ENCODE measurements around the gene MPDZ. TPM values are rescaled to one million over a fixed set of nuclear protein-coding genes. Genes with fewer than 3 reads are reported as not detected.

The MPDZ gene
- total and polyA plus RNA-seq, 2 experiments from 2014 or later, result 33.0 to 43.1 TPM

DNA sequence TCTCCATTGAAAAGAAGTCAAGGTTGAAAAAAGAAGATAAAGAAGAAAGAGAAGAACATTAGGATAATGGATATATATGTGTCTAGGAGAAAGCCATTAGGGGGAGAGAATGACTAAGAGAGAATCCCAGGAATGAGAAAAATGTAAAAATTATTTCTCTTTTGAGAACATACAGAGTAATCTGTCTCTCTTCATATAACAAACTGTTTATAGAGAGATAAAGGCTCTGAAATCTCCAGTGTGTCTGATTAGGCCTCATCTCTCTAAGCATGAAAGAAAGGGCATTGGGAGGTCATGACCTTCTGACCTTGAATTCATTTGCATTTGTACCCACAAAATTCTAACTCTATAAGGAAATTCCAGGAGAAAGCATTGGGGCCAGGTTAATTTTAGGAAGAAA, 3.5 kb upstream of the MPDZ start (continued):
- TF ChIP-seq, protein P1, sequence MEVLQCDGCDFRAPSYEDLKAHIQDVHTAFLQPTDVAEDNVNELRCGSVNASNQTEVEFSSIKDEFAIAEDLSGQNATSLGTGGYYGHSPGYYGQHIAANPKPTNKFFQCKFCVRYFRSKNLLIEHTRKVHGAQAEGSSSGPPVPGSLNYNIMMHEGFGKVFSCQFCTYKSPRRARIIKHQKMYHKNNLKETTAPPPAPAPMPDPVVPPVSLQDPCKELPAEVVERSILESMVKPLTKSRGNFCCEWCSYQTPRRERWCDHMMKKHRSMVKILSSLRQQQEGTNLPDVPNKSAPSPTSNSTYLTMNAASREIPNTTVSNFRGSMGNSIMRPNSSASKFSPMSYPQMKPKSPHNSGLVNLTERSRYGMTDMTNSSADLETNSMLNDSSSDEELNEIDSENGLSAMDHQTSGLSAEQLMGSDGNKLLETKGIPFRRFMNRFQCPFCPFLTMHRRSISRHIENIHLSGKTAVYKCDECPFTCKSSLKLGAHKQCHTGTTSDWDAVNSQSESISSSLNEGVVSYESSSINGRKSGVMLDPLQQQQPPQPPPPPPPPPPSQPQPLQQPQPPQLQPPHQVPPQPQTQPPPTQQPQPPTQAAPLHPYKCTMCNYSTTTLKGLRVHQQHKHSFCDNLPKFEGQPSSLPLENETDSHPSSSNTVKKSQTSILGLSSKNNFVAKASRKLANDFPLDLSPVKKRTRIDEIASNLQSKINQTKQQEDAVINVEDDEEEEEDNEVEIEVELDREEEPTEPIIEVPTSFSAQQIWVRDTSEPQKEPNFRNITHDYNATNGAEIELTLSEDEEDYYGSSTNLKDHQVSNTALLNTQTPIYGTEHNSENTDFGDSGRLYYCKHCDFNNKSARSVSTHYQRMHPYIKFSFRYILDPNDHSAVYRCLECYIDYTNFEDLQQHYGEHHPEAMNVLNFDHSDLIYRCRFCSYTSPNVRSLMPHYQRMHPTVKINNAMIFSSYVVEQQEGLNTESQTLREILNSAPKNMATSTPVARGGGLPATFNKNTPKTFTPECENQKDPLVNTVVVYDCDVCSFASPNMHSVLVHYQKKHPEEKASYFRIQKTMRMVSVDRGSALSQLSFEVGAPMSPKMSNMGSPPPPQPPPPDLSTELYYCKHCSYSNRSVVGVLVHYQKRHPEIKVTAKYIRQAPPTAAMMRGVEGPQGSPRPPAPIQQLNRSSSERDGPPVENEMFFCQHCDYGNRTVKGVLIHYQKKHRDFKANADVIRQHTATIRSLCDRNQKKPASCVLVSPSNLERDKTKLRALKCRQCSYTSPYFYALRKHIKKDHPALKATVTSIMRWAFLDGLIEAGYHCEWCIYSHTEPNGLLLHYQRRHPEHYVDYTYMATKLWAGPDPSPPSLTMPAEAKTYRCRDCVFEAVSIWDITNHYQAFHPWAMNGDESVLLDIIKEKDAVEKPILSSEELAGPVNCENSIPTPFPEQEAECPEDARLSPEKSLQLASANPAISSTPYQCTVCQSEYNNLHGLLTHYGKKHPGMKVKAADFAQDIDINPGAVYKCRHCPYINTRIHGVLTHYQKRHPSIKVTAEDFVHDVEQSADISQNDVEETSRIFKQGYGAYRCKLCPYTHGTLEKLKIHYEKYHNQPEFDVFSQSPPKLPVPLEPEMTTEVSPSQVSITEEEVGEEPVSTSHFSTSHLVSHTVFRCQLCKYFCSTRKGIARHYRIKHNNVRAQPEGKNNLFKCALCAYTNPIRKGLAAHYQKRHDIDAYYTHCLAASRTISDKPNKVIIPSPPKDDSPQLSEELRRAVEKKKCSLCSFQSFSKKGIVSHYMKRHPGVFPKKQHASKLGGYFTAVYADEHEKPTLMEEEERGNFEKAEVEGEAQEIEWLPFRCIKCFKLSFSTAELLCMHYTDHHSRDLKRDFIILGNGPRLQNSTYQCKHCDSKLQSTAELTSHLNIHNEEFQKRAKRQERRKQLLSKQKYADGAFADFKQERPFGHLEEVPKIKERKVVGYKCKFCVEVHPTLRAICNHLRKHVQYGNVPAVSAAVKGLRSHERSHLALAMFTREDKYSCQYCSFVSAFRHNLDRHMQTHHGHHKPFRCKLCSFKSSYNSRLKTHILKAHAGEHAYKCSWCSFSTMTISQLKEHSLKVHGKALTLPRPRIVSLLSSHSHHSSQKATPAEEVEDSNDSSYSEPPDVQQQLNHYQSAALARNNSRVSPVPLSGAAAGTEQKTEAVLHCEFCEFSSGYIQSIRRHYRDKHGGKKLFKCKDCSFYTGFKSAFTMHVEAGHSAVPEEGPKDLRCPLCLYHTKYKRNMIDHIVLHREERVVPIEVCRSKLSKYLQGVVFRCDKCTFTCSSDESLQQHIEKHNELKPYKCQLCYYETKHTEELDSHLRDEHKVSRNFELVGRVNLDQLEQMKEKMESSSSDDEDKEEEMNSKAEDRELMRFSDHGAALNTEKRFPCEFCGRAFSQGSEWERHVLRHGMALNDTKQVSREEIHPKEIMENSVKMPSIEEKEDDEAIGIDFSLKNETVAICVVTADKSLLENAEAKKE (CRISPR knock-in tag; IDR thresholded peaks at IDR 0.05), result no peak
- no peak for TF ChIP-seq EZH2 (IDR thresholded peaks at IDR 0.05; ENCODE audit: low read depth, unreplicated experiment)
- no peak for TF ChIP-seq JUNB (IDR thresholded peaks at IDR 0.05; ENCODE audit: unreplicated experiment)
- TF ChIP-seq, protein P2, sequence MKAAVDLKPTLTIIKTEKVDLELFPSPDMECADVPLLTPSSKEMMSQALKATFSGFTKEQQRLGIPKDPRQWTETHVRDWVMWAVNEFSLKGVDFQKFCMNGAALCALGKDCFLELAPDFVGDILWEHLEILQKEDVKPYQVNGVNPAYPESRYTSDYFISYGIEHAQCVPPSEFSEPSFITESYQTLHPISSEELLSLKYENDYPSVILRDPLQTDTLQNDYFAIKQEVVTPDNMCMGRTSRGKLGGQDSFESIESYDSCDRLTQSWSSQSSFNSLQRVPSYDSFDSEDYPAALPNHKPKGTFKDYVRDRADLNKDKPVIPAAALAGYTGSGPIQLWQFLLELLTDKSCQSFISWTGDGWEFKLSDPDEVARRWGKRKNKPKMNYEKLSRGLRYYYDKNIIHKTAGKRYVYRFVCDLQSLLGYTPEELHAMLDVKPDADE (IDR thresholded peaks at IDR 0.05), result no peak
- TF ChIP-seq STAT1 (IDR thresholded peaks at IDR 0.05; ENCODE audit: unreplicated experiment), result no peak

DNA sequence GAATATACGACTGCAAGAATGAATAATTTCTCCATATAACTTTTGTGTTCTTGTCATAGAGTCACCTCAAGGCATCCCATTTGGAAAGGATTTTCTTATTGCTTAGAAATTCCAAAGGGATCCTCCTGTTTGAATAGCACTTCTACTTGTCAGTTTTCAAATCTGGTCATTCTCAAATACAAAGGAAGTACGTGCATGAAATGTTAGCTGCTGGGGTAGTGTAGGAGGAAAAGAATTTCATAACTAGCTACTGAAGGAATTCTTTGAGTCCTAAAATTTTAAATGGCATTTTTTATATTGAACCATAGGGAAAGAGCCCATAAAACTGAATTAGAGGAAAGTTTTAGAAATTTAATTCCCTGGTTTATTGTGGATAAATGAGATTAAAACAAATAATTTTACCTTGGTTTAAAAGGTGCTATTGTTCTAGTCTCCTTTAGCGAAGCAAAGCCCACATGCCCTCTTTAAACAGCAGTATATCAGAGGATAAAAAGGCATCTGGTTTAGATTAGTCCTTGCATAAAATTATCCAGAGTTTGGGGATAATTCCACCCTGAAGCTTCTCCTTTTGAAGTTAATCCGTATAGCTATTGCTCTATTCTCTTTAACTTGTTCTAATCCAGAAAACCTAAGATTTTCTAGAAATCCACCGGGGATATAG, 2.0 kb upstream of the MPDZ start:
- H2AFZ ChIP-seq, result no peak overlapping the region
- H3K27ac ChIP-seq (ENCODE audit: low read depth), result no peak overlapping the region
- no peaks in the 10 kb centered on the region for H3K36me3 Mint-ChIP-seq (ENCODE audit: low read depth)
- H3K9me2 ChIP-seq (ENCODE audit: insufficient read depth), result no peaks in the 10 kb centered on the region
- H3K9me3 Mint-ChIP-seq, result no peaks in the 10 kb centered on the region
- no peak overlapping the region for H3K4me3 Mint-ChIP-seq
- ATAC-seq (no peak), DNase-seq (ENCODE audit: low spot score) (no peak)
- no peaks in the 10 kb centered on the region for H3K27me3 ChIP-seq (ENCODE audit: insufficient read depth)
- no peaks in the 10 kb centered on the region for H3K36me3 ChIP-seq (ENCODE audit: insufficient read depth)
- no peak overlapping the region for H3K4me3 ChIP-seq
- no peak overlapping the region for H3K27ac Mint-ChIP-seq
- peaks cover 24% of the 10 kb centered on the region for H3K4me1 ChIP-seq (ENCODE audit: insufficient read depth)
- no peak overlapping the region for H3K4me2 ChIP-seq
- H3K27me3 Mint-ChIP-seq (ENCODE audit: insufficient read depth, low read depth, poor library complexity), result peaks cover 6% of the 10 kb centered on the region
- H3K79me2 ChIP-seq (replicated peaks; ENCODE audit: insufficient read depth), result peaks cover 17% of the 10 kb centered on the region
- no peaks in the 10 kb centered on the region for H3F3A ChIP-seq (replicated peaks; ENCODE audit: low read depth)
- H4K20me1 ChIP-seq (replicated peaks; ENCODE audit: insufficient read depth), result no peaks in the 10 kb centered on the region
- H3K4me1 Mint-ChIP-seq, result peaks cover 6% of the 10 kb centered on the region
- TF ChIP-seq, protein P3, sequence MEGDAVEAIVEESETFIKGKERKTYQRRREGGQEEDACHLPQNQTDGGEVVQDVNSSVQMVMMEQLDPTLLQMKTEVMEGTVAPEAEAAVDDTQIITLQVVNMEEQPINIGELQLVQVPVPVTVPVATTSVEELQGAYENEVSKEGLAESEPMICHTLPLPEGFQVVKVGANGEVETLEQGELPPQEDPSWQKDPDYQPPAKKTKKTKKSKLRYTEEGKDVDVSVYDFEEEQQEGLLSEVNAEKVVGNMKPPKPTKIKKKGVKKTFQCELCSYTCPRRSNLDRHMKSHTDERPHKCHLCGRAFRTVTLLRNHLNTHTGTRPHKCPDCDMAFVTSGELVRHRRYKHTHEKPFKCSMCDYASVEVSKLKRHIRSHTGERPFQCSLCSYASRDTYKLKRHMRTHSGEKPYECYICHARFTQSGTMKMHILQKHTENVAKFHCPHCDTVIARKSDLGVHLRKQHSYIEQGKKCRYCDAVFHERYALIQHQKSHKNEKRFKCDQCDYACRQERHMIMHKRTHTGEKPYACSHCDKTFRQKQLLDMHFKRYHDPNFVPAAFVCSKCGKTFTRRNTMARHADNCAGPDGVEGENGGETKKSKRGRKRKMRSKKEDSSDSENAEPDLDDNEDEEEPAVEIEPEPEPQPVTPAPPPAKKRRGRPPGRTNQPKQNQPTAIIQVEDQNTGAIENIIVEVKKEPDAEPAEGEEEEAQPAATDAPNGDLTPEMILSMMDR (conservative IDR thresholded peaks at IDR 0.05; ENCODE audit: low read depth in 2 of 2), result no peak
- TF ChIP-seq JUNB (IDR thresholded peaks at IDR 0.05; ENCODE audit: unreplicated experiment) (no peak), ZNF114 (CRISPR knock-in tag; IDR thresholded peaks at IDR 0.05) (no peak), CREB1 (CRISPR knock-in tag; IDR thresholded peaks at IDR 0.05; ENCODE audit: low read depth) (no peak)
- TF ChIP-seq, protein P4, sequence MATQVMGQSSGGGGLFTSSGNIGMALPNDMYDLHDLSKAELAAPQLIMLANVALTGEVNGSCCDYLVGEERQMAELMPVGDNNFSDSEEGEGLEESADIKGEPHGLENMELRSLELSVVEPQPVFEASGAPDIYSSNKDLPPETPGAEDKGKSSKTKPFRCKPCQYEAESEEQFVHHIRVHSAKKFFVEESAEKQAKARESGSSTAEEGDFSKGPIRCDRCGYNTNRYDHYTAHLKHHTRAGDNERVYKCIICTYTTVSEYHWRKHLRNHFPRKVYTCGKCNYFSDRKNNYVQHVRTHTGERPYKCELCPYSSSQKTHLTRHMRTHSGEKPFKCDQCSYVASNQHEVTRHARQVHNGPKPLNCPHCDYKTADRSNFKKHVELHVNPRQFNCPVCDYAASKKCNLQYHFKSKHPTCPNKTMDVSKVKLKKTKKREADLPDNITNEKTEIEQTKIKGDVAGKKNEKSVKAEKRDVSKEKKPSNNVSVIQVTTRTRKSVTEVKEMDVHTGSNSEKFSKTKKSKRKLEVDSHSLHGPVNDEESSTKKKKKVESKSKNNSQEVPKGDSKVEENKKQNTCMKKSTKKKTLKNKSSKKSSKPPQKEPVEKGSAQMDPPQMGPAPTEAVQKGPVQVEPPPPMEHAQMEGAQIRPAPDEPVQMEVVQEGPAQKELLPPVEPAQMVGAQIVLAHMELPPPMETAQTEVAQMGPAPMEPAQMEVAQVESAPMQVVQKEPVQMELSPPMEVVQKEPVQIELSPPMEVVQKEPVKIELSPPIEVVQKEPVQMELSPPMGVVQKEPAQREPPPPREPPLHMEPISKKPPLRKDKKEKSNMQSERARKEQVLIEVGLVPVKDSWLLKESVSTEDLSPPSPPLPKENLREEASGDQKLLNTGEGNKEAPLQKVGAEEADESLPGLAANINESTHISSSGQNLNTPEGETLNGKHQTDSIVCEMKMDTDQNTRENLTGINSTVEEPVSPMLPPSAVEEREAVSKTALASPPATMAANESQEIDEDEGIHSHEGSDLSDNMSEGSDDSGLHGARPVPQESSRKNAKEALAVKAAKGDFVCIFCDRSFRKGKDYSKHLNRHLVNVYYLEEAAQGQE (IDR thresholded peaks at IDR 0.05; ENCODE audit: unreplicated experiment), result no peak

Measured in GM23338 (cell line).